HG03558 (cell line): ENCODE measurements around the gene HLA-DPB1.
"Not testable (repeated sequence)": the region's sequence is repeated elsewhere in the genome, so short reads cannot be mapped to it uniquely, and the experiment has no call there.

ENCODE experiments used
- ATAC-seq: cut with Tn5 transposase; IDR thresholded peaks from one replicate; pipeline ENCODE4 v1.9.1; 2021; ENCODE audit warnings: moderate number of reproducible peaks; ENCODE audit not compliant: unreplicated experiment; ENCODE audit errors: extremely low read depth

HLA-DPB1 gene

GRCh38 chr6:33093855-33094254 is 18.1 kb downstream of the HLA-DPB1 start:
- no peak for ATAC-seq

GRCh38 chr6:33095681-33096080 is 19.9 kb downstream of the HLA-DPB1 start:
- ATAC-seq = no peak

GRCh38 chr6:33101121-33101737 is 25.4 kb downstream of the HLA-DPB1 start:
- not testable (repeated sequence) for ATAC-seq

GRCh38 chr6:33103776-33104175 is 28.0 kb downstream of the HLA-DPB1 start:
- ATAC-seq = no peak

GRCh38 chr6:33104887-33105286 is 29.1 kb downstream of the HLA-DPB1 start:
- no peak for ATAC-seq

GRCh38 chr6:33105386-33105785 is 29.6 kb downstream of the HLA-DPB1 start:
- no peak for ATAC-seq

- no peak for ATAC-seq
These were observed 30.4 kb downstream of the HLA-DPB1 start for GRCh38 chr6:33105916-33106871.

- ATAC-seq = no peak
These were observed 31.9 kb downstream of the HLA-DPB1 start for GRCh38 chr6:33107641-33108040.

GRCh38 chr6:33108307-33108706 is 32.5 kb downstream of the HLA-DPB1 start:
- ATAC-seq = no peak

- ATAC-seq = no peak
These were observed 36.4 kb downstream of the HLA-DPB1 start for GRCh38 chr6:33112148-33112547.

GRCh38 chr6:33113755-33114154 is 38.0 kb downstream of the HLA-DPB1 start:
- ATAC-seq = no peak

- ATAC-seq = no peak
These were observed 38.6 kb downstream of the HLA-DPB1 start for GRCh38 chr6:33114406-33114805.

- ATAC-seq = no peak
These were observed 40.6 kb downstream of the HLA-DPB1 start for GRCh38 chr6:33116417-33116816.

GRCh38 chr6:33116841-33117711 is 41.3 kb downstream of the HLA-DPB1 start:
- ATAC-seq = no peak

- ATAC-seq = no peak
These were observed 42.1 kb downstream of the HLA-DPB1 start for GRCh38 chr6:33117811-33118277.

GRCh38 chr6:33118525-33119123 is 42.8 kb downstream of the HLA-DPB1 start:
- ATAC-seq = no peak

GRCh38 chr6:33120001-33120400 is 44.2 kb downstream of the HLA-DPB1 start:
- ATAC-seq = no peak

GRCh38 chr6:33123181-33123580 is 47.4 kb downstream of the HLA-DPB1 start:
- ATAC-seq = no peak

GRCh38 chr6:33123732-33124524 is 48.1 kb downstream of the HLA-DPB1 start:
- ATAC-seq = no peak
